HG03520 (cell line): ENCODE results near the gene SLC8B1.

Experiments used
- ATAC-seq: cut with Tn5 transposase; IDR thresholded peaks from one replicate; pipeline ENCODE4 v1.9.1; 2021; ENCODE audit warnings: mild to moderate bottlenecking, moderate library complexity; ENCODE audit not compliant: unreplicated experiment

SLC8B1 gene

GRCh38 chr12:113296557-113297213 lies 38.2 kb downstream of the SLC8B1 start:
- ATAC-seq = no peak

- ATAC-seq = no peak
These were observed 38.9 kb downstream of the SLC8B1 start for GRCh38 chr12:113295886-113296556.

DNA sequence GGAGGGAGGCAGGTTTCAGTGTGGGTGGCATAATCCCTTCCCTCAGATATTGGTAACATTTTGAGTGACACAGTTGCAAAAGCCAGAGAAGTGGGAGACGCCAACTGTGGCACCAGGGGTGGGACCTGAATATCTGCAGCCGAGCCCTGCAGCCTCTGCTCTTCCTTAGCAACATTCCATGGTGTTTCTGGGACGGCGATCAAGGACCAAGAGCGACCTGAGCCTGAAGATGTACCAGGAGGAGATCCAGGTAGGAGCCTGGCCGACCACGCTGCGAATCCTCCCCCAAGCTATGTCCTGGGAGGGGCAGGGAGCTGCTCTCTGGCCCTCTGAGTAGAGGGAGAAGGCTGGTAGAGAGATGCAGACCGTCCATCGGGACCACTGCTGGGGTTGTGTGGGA lies 41.8 kb downstream of the SLC8B1 start:
- ATAC-seq = no peak

GRCh38 chr12:113292547-113292946 lies 42.4 kb downstream of the SLC8B1 start:
- ATAC-seq = no peak

- no peak for ATAC-seq
These were observed 42.8 kb downstream of the SLC8B1 start for GRCh38 chr12:113292091-113292490.

DNA sequence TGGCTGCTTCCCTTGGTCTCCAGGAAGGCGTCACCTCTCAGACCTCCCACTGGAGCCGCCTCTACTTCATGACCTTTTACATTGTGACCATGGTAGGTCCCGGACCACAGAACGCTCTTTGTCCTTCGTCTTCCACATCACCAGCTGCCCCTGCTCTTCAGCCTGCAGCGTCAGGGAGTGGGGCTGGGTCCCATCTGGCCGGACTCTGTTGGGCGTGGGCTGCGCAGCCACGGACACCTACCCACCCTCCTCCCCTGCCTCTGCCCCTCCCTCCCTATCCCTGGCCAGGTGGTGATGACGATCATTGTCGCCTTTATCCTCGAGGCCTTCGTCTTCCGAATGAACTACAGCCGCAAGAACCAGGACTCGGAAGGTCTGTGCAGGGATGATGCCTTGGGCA lies 43.3 kb downstream of the SLC8B1 start:
- ATAC-seq = no peak

GRCh38 chr12:113290506-113290905 lies 44.4 kb downstream of the SLC8B1 start:
- no peak for ATAC-seq

DNA sequence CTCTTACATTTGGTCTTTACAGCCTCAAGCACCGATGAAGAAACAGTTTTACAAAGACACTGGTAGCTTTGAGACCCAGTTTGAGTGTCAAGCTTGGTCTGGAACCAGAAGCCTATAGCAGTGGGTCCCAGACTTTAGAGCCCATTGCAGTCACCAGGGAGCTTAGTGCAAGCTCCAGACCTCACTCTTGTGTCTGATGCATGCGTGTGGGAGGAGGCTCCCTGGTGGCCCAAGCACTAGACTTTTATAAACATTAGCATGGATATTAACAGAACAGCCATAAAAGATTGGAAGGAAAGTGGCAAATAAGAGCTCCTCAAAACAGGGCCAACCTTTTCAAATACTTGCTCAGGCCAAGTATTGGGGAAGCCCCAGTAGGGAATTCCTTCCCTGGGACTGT lies 45.5 kb downstream of the SLC8B1 start:
- no peak for ATAC-seq

DNA sequence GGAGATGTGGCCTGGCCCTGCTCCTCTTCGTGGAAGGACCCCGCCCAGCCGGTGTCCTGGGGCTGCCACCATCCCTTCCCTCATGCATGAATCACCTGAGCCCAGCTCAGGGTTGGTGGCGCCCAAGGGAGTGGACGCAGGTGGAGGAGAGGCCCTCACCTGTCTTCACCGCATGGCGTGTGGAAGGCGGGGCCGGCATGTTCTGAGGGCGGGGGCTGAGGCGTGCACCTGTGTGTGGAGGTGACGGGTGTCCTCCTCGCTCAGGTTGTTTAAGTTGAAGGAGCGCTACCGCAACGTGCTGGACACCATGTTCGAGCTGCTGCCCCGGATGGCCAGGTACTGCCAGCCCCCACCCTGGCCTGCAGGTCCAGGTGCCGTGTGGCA lies 47.0 kb downstream of the SLC8B1 start:
- no peak for ATAC-seq

GRCh38 chr12:113287146-113287898 lies 47.6 kb downstream of the SLC8B1 start:
- no peak for ATAC-seq

- no peak for ATAC-seq
These were observed 48.2 kb downstream of the SLC8B1 start for GRCh38 chr12:113286712-113287111.

DNA sequence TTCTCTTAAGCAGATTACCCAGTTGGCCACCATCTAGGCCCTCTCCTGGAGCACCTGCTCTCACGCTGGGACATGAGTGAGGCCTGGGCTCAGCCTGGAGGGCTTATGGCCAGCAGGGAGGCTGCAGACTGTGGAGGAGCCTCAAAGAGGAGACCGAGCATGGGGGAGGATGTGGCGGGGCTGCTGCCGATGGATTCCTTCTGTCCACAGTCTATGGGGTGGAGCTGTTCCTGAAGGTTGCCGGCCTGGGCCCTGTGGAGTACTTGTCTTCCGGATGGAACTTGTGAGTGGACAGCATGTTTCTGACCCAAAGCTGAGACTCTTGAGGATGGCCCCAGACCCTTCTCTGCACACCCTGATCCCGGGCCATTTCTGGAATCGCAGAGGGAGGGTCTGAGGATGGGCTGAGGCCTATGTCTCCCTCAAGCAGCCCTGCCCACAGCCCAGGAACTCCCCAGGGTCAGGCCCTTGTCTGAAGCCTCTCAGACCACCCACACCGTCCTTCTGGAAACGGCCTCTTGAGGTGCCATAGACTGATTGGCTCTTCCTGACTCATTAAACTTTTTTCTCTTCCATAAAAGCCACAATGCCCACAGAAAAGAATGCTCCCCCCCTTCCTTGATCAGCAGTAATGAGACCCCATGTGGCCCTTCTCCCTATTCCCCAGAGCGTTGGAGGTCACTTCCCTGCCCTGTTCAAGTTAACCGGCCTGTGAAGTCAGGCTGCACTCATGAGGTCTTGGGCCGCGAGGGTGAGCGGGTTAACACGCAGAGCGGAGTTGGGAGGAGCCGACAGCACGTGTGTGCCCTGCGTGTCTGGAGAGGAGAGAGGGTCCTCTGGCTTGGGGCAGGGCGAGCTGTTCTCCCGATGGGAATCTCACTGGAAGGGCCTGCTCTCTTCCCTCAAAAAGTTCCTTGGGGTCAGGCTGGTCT lies 49.0 kb downstream of the SLC8B1 start:
- ATAC-seq = no peak

DNA sequence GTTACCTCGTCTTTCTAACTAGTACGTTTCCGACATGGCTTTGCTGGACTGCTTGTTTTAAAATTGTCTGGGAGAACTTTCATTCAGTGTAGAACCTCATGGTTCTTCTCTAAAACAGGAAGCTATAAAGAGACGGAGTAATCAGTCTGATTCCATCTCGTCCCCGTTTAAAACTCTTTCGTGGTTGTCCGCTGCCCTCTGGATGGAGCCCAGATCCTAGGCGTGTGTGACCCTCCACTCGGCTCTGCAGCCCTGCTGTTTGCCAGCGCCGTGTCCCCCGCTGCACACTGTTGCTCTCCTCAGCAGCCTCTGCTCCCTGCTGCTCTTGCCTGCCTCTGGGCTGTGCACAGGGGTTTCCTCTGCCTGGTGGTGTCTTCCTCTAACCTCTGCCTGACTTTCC lies 50.2 kb downstream of the SLC8B1 start:
- ATAC-seq = no peak

DNA sequence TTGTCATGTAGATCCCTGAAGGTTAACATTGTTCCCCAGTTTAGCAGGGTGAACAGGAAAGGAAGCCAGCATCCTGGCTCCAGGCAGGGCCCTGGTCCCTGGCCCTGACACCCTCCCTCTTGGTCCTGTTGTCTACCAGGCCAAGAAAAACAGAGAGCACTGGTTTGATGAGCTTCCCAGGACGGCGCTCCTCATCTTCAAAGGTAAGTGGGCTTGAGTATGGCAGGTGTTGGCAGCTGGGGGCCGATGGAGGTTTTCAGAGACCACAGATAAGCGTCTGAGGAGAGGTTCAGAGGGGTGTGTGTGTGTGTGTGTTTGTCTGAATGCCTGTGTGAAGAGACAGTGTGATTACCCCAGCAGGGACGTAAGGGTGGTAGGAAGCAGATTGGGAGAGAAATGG lies 56.3 kb downstream of the SLC8B1 start:
- no peak for ATAC-seq

DNA sequence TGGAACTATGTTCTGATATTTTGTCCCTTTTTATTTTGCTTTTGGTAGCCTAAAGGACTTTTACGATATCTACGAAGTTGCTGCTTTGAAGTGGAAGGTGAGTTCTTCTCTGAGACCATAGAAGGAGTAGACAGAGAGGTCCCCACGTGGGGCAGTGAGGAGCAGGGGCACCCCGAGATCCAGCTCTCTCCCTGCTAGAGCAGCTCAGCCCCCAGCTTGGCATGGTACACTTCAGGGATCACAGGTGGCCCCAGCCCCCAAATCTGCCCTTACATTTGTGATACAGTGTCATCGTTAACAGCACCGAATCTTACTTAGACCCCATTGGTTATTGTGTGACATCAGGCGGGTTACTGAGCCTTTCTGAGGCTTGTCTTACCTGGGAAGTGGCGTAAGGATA lies 56.8 kb downstream of the SLC8B1 start:
- ATAC-seq = no peak

DNA sequence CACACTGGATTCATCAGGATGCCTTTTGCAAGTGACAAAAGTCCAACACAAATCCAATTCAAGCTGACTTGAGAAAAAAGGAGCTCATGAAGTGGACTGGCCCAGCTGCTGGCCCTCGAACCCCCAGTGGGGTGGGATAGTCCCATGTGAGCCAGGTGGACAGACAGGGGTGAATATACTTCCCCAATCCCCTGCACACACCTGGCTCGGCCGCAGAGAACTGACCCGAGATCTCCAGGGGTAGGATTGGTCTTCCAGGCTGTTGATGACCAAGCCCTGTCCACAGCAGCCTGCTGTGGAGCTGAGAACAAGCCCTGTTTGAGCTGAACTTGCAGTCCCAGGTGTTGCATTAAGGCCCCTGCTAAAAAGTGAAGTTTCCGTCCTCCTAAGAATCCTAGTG lies 57.4 kb downstream of the SLC8B1 start:
- ATAC-seq = no peak

GRCh38 chr12:113276946-113277500 lies 57.9 kb downstream of the SLC8B1 start:
- ATAC-seq = no peak

DNA sequence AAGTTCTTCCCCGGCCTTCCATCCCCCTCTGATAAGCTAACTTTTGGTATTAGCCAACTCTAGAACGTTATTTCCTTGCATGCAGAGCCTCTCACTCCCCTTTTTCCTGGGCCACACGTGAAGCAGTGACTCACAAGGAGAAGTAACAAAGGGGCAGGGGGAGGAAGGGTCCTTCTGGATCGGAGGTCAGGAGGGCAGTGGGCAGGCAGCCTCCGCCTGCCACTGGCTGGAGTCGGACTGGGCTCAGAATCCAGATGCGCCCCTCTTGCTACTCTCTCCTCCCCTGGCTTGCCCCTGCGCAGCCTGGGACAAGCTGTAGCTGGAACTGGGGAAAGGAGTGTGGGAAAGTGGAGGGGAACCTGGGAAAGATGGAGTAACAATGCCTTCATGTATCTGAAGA lies 58.6 kb downstream of the SLC8B1 start:
- ATAC-seq = no peak

DNA sequence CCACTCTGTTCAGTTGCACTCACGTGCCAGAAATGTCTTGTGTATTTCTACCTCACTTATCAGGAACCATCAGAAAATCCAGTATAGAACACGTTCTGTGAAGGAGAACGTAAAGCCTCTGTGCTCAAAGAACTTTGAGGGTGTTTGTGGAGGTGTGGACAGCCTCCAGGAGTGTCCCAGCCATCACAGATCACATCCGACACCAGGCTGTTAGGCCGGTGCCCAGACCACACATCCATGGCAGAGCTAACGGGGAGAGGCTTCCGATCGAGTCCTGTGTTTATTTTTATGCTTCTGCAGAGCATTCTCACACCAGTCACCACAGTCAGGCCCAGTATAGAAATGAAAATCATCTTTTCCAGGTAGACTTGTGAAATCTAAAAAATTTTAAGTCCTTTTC lies 60.1 kb downstream of the SLC8B1 start:
- no peak for ATAC-seq

DNA sequence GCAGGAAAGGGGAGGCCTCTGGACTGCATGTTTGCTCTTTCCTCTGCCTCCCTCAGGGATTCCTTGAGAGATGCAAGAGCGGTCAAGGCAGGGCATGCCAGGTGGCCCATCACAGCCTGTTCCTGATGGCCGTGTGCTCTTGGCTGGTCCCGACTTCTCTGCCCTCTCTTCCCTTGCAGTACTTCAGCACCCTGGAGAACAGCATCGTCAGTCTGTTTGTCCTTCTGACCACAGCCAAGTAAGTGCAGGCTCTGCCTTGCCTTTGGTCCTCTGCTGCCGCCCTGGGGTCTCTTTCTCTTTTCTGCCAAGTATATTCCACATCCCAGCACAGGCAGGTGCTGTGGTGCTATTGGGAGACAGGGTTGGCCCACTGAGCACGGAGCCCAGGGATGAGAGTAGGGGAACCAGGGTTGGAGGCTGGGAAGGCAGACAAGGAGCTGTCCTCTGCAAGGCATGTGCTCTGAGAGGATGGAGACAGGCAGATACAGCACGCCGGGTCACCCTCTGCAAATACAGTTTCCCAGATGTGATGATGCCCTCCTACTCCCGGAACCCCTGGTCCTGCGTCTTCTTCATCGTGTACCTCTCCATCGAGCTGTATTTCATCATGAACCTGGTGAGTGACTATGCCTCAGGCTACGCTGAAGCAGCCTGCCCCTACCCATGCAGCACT lies 61.7 kb downstream of the SLC8B1 start:
- ATAC-seq = no peak
